Epithelial cell of prostate (primary cell): ENCODE data around the gene TNFAIP8.
A peak's percentile ranks its signal among the peaks of the same experiment; 100 is the strongest.
"Not testable (repeated sequence)": the region's sequence is repeated elsewhere in the genome, so short reads cannot be mapped to it uniquely, and the experiment has no call there.

Experiments used
- DNase-seq: peaks from one replicate; pipeline ENCODE4 v3.0.0-alpha.2; 2011; ENCODE audit warnings: low read depth, low spot score
- H3K27ac ChIP-seq: fragments of 450-650 bp; 2 replicates; pipeline ENCODE4 v1.5.1; 2017; ENCODE audit warnings: mild to moderate bottlenecking

TNFAIP8 gene

GRCh38 chr5:119412279-119413227 lies 56.7 kb downstream of the TNFAIP8 start:
- H3K27ac ChIP-seq: peak overlapping the region; percentile 68
- DNase-seq: no peak

DNA sequence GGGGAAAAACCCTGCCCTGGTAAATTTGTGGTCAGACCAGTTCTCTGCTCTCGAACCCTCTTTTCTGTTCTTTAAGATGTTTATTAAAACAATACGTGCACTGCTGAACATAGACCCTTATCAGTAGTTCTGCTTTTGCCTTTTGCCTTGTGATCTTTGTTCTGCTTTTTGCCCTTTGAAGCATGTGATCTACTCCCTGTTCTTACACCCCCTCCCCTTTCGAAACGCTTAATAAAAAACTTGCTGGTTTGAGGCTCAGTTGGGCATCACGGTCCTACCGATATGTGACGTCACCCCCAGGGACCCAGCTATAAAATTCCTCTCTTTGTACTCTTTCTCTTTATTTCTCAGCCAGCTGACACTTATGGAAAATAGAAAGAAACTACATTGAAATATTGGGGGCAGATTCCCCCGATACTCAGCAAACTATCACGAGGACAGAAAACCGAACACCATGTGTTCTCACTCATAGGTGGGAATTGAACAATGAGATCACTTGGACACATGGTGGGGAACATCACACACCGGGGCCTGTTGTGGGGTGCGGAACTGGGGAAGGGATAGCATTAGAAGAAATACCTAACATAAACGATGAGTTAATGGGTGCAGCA lies 58.4 kb downstream of the TNFAIP8 start:
- not testable (repeated sequence) for H3K27ac ChIP-seq, DNase-seq

DNA sequence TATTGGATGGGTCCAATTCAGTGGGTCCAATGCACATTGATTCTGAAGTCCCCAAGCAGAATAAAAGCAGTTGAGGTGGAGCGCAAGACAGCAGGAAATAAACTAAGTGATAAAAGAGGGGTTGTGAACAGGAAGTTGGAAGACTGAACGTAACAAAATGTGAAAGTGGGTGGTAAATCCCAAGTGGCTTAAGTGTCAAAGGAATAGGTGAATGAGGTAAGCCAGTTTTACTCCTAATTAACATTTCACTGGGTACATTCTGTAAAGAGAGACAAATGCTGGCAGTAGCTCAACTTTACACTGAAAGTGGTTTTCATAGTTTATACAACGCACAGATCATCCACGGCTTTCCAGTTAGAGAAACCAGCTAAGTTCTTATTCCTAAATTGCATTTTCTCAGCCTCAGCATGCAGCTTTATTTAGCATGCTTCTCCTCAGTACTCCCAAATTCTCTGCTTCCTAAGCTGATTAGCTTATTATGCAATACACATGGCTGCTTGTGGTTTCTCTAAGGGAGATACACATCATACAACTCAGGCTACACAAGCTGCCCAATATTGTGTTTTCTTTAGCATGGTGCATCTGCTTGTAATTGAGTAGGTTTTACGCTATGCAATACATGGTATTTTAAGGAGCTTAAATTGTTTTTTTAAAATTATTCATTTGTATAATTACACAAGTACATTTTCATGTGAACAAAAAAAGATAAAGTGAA lies 62.2 kb downstream of the TNFAIP8 start:
- DNase-seq: no peak
- no peak overlapping the region for H3K27ac ChIP-seq

DNA sequence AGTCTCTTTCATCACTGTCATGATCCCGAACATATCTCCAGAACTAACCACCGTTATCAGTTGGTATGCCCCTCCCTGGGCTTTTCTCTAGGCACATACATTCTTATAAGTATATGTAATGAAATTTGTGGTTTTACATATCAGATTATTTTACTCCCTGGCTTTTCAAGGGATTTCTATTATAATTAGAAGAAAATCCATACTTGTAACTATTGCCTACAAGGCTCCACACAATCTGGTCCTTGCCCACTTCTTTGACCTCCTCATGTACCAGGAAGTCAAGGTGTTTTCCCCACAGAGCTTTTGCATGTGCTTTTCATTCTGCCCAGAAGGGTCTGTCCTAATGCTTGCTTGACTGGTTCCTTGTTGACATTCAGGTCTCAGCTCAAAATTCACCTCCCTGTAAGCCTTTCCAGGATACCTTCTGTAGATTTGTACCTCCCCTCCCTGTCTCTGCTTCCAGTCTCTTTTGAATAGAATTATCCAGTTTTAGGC lies 62.8 kb downstream of the TNFAIP8 start:
- no peak for DNase-seq
- no peak overlapping the region for H3K27ac ChIP-seq

GRCh38 chr5:119420169-119420568 lies 64.3 kb downstream of the TNFAIP8 start:
- H3K27ac ChIP-seq: no peak overlapping the region

GRCh38 chr5:119426057-119426456 lies 70.2 kb downstream of the TNFAIP8 start:
- no peak for DNase-seq
- H3K27ac ChIP-seq: no peak overlapping the region

More at GRCh38 chr5:119420169-119420568, 64.3 kb downstream of the TNFAIP8 start:
- DNase-seq: no peak

GRCh38 chr5:119427060-119427459 lies 71.2 kb downstream of the TNFAIP8 start:
- H3K27ac ChIP-seq: no peak overlapping the region
- no peak for DNase-seq

- not testable (repeated sequence) for H3K27ac ChIP-seq, DNase-seq
Measured at GRCh38 chr5:119427596-119427995, 71.8 kb downstream of the TNFAIP8 start.

DNA sequence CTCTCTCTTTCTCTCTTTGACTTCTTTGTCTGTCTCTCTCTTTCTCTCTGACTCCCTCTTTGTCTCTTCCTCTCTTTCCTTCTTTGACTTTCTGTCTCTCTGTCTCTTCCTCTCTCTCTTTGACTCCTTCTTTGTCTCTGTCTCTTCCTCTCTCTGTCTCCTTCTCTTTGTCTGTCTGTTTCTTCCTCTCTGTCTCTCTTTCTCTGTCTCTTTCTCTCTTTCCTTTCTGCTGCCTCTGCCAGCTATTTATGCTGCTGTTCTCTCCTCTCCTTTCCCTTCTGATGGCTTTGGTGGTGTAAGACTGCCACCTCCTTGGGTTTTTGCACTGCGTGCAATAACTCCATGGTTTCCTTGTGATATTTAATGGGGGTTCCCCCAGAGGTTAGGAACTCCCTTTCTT lies 72.3 kb downstream of the TNFAIP8 start:
- DNase-seq, H3K27ac ChIP-seq: not testable (repeated sequence)

- H3K27ac ChIP-seq, DNase-seq: not testable (repeated sequence)
Measured at GRCh38 chr5:119428574-119428973, 72.8 kb downstream of the TNFAIP8 start.

- not testable (repeated sequence) for DNase-seq, H3K27ac ChIP-seq
Measured at GRCh38 chr5:119432674-119433237, 76.9 kb downstream of the TNFAIP8 start.

DNA sequence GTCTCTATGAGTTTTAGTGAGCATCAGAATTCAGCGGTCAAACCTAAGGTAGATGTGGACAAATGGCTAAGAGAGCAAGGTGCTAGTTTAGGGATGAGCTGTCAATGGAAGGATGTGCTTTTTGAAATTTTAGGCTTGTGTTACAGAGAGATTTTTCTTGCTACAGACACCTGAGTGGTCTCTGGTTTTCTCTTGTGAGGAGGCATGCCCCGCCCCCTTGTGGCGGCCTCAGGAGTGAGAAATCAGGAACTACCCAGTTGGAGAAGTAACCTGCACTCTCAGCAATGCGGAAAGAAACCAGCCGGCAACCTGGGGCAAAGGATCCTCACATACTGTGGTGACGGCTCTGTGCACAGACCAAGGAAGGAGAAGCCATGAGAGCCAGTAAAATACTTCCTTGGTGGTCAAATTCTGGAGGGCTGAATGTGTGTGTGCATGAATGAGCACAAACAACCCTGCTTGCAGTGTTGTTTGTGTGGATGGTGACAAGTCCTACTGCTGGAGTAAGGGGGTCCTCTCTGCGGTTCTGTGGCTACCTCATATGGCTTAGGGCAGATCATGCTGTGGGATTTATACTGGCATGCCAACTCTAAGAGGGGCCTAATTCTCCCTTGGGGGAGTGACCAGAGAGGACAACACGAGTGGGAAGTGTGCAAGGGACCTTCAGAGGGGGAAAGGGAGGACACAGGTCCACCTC lies 79.8 kb downstream of the TNFAIP8 start:
- no peak for DNase-seq
- H3K27ac ChIP-seq: no peak overlapping the region

- not testable (repeated sequence) for DNase-seq, H3K27ac ChIP-seq
Measured at GRCh38 chr5:119437785-119438586, 82.2 kb downstream of the TNFAIP8 start.

DNA sequence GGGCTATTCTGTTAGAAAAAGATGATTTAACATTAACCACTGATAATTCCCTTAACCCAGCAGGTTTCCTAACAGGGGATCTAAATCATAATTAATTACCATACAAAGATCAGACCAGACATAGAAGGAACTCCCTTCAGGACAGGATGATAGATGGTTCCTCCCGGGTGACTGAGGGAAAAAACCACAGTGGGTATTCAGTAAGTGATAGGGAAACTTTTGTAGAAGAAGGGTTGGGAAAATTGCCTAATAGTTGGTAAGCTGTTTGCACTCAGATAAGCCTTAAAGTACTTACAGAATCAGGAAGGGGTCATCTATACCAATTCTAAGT lies 82.7 kb downstream of the TNFAIP8 start:
- not testable (repeated sequence) for DNase-seq, H3K27ac ChIP-seq

DNA sequence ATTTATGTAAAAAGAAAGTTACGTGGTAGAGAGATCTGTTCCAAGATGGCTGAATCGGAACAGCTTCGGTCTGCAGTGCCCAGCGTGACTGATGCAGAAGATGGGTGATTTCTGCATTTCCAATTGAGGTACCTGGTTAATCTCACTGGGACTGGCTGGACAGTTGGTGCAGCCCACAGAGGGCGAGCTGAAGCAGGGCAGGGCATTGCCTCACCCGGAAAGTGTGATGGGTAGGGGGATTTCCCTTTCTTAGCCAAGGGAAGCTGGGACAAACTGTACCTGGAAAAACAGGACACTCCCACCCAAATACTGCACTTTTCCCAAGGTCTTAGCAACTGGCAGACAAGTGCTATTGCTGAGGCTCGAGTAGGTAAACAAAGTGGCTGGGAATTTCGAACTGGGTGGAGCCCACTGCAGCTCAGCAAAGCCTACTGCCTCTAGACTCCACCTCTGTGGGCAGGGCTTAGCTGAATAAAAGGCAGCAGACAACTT lies 83.4 kb downstream of the TNFAIP8 start:
- no peak overlapping the region for H3K27ac ChIP-seq
- no peak for DNase-seq

DNA sequence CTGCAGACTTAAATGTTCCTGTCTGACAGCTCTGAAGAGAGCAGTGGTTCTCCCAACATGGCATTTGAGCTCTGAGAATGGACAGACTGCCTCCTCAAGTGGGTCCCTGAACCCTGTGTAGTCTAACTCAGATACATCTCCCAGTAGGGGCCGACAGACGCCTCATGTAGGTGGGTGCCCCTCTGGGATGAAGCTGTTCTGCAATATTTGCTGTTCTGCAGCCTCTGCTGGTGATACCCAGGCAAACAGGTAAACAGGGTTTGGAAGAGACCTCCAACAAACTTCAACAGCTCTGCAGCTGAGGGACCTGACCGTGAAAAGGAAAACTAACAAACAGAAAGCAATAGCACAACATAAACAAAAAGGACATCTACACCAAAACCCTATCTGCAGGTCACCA lies 83.8 kb downstream of the TNFAIP8 start:
- H3K27ac ChIP-seq, DNase-seq: not testable (repeated sequence)

- DNase-seq, H3K27ac ChIP-seq: not testable (repeated sequence)
Measured at GRCh38 chr5:119444643-119445042, 88.8 kb downstream of the TNFAIP8 start.

GRCh38 chr5:119445544-119445943 lies 89.7 kb downstream of the TNFAIP8 start:
- no peak overlapping the region for H3K27ac ChIP-seq
- no peak for DNase-seq
